GM18511 (cell line): Measurements from ENCODE around the gene PTGDR2.
"Not testable (repeated sequence)": the region's sequence is repeated elsewhere in the genome, so short reads cannot be mapped to it uniquely, and the experiment has no call there.

Source experiments
- ATAC-seq: cut with Tn5 transposase; IDR thresholded peaks from one replicate; pipeline ENCODE4 v1.9.1; 2021; ENCODE audit warnings: mild to moderate bottlenecking, moderate library complexity; ENCODE audit not compliant: unreplicated experiment

The PTGDR2 gene

GRCh38 chr11:60844045-60844869, 11.5 kb downstream of the PTGDR2 start:
- no peak for ATAC-seq

- ATAC-seq = no peak
Measured at GRCh38 chr11:60842668-60843600, 12.8 kb downstream of the PTGDR2 start.

- ATAC-seq = peak; percentile 86
Measured at GRCh38 chr11:60841797-60842667, 13.7 kb downstream of the PTGDR2 start, which contains the start of gene CCDC86. CCDC86 (plus strand) TSS chr11:60842113; CDS start chr11:60842125, 12 bp downstream.

DNA sequence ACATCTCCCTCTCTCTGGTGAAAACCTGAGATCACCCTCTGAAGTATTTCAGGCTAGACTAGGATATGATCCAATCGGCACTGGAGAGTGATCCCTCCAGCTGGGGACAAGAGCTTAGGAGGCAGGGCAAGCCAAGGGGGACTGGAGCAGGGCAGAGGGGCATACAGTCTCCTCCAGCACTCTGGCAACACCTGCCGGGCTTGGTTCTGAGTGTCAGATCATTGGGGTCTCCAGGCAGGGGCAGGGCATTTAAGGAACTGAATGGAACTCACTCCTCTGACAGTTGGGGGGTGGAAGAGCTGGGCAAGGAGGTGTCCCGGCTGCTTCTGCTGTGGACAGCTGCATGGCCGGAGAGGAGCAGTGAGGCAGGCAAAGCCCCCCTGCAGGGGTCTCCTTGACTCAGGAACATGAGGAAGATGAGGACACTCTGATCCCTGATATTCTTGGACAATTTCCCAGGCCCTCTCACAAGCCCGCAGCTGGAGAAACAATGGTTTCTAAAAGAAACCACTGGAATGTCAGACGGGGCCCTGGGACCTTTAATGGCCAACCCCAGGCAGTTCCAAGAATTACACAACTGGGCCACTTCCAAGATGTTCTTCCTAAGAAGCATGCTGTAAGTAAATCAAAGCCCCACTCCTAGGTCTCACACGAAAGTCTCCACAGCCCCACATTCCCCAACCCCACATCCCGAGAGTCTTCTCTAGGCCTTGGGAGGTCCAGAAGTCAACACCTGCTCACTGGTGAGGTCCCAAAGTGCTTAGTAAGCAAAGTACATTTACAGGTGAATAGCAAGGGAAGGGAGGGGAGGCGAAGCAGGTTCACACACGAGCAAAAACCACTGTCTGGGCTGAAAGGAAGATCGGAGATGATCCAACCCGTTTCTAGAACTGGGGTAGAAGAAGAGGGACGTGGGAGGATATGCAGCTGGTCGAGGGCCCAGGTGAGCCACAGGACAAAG, 15.0 kb downstream of the PTGDR2 start:
- ATAC-seq = no peak

GRCh38 chr11:60838132-60838531, 17.6 kb downstream of the PTGDR2 start:
- ATAC-seq = no peak

- no peak for ATAC-seq
Measured at GRCh38 chr11:60836866-60837515, 18.8 kb downstream of the PTGDR2 start.

- no peak for ATAC-seq
Measured at GRCh38 chr11:60835534-60835846, 20.3 kb downstream of the PTGDR2 start.

GRCh38 chr11:60834742-60835533, 20.8 kb downstream of the PTGDR2 start:
- no peak for ATAC-seq

- no peak for ATAC-seq
Measured at GRCh38 chr11:60831501-60832079, 24.2 kb downstream of the PTGDR2 start.

- peak; percentile 80 for ATAC-seq
Measured at GRCh38 chr11:60831143-60831500, 24.6 kb downstream of the PTGDR2 start.

DNA sequence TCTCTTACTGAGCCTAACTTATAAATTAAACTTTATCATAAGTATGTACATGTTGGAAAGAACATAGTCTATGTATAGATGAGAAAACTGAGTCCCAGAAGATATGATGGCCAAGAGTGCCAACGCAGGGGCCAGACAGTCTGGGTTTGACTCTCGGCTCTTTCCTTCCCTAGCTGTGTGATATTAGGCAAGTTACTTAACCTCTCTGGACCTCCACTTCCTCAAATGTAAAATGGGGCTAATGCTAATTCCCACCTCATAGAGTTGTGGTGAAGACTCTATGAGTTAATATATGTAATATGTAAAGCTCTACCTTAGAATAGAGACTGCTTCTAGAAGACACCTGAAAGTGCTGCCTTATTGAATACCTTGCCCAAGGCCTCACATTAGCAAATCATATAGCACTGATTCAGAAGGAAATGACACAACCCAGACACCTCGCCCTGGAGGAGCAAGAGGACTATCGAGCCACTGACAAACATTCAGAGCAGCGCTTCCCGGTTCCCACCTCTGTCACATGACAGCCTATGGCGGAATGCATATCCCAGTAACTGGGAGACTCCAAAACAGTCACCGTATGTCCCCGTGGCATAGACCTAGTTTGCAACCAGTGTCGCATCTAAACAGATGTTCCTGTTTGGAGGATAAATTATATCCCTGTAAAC, 25.1 kb downstream of the PTGDR2 start:
- ATAC-seq = peak; percentile 18

GRCh38 chr11:60825790-60826189, 30.0 kb downstream of the PTGDR2 start:
- ATAC-seq = no peak

- no peak for ATAC-seq
Measured at GRCh38 chr11:60825118-60825517, 30.6 kb downstream of the PTGDR2 start.

GRCh38 chr11:60823745-60824306, 31.9 kb downstream of the PTGDR2 start:
- not testable (repeated sequence) for ATAC-seq

- peak; percentile 71 for ATAC-seq
Measured at GRCh38 chr11:60821827-60822599, 33.7 kb downstream of the PTGDR2 start.

DNA sequence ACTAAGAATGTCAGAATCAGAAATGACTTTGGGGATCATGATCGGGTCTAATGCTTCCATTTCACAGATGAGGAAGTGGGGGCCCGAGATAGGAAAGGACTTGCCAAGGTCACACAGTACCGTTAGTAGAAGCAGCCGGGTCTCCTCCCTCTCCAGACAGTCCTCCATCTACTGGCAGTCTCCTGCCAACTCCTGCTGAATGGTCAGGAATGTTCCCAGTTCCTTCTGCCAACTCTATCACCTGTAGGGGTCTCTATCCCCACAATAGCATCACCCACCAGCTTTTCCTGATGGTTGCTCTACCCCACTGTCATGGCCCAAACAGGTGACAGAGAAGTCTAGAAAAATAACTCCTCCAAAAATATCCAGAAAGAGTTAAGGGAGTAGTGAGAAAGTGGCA, 37.7 kb downstream of the PTGDR2 start:
- ATAC-seq = no peak
